ENCODE measurements around the gene SLC19A2.

DNA sequence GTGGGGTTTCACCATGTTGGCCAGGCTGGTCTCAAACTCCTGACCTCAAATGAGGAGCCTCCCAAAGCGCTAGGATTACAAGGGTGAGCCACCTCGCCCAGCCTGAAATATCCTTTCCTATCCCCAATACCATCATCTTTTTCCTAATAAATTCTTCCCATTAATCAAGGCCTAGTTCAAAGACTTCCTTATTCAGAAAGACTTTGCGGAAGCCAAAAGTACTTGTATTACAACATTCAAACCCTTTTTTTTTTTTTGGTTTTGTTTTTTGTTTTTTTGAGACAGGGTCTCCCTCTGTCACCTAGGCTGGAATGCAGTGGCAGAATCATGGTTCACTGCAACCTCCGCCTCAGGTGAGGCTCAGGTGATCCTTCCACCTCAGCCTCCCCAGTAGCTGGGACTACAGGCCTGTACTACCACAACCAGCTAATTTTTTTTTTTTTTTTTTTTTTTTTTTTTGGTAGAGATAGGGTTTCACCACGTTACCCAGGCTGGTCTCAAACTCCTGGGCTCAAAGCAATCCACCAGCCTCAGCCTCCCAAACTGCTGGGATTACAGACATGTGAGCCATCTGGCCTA, 7.6 kb downstream of the SLC19A2 start:
- TF ChIP-seq, protein P1, sequence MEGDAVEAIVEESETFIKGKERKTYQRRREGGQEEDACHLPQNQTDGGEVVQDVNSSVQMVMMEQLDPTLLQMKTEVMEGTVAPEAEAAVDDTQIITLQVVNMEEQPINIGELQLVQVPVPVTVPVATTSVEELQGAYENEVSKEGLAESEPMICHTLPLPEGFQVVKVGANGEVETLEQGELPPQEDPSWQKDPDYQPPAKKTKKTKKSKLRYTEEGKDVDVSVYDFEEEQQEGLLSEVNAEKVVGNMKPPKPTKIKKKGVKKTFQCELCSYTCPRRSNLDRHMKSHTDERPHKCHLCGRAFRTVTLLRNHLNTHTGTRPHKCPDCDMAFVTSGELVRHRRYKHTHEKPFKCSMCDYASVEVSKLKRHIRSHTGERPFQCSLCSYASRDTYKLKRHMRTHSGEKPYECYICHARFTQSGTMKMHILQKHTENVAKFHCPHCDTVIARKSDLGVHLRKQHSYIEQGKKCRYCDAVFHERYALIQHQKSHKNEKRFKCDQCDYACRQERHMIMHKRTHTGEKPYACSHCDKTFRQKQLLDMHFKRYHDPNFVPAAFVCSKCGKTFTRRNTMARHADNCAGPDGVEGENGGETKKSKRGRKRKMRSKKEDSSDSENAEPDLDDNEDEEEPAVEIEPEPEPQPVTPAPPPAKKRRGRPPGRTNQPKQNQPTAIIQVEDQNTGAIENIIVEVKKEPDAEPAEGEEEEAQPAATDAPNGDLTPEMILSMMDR (conservative IDR thresholded peaks at IDR 0.05; ENCODE audit: low read length): no peak
- no peak for TF ChIP-seq EZH2phosphoT487 (IDR thresholded peaks at IDR 0.05; ENCODE audit: borderline replicate concordance, low read depth, low read length)

All from OCI-LY7 (cell line).